Activated CD8-positive, alpha-beta T cell treated with anti-CD3 and anti-CD28 coated beads, Interleukin-2, amount 10 ng/mL, durations not matched to agents 7 days and 5 days (primary cell): Measurements from ENCODE around the gene CTAGE8. TPM values are rescaled to one million over a fixed set of nuclear protein-coding genes. Genes with fewer than 3 reads are reported as not detected.
A peak's percentile ranks its signal among the peaks of the same experiment; 100 is the strongest.
"Not testable (repeated sequence)": the region's sequence is repeated elsewhere in the genome, so short reads cannot be mapped to it uniquely, and the experiment has no call there.

Experiments
- ATAC-seq: fragments of 150-1000 bp; cut with Tn5 transposase; one replicate; pipeline ENCODE4 v1.10.0; 2021; ENCODE audit warnings: moderate library complexity
- CTCF ChIA-PET: fragments of 350-600 bp; sonication (Branson Sonifier 250); formaldehyde crosslinking; loops from one replicate; lab custom pipeline; 2021; ENCODE audit warnings: antibody characterized with exemption; lab: Charles Lee
- POLR2A ChIA-PET: fragments of 350-600 bp; sonication (Branson Sonifier 250); formaldehyde crosslinking; loops from one replicate; lab custom pipeline; 2021; ENCODE audit warnings: antibody characterized with exemption; lab: Charles Lee
- DNase-seq: peaks from one replicate; pipeline ENCODE4 v3.0.0-alpha.2; 2020
- H3K27ac Mint-ChIP-seq: one replicate; pipeline ENCODE4 v1.8.0; 2021; ENCODE audit warnings: mild to moderate bottlenecking, mixed read lengths
- H3K27me3 Mint-ChIP-seq: one replicate; pipeline ENCODE4 v1.8.0; 2021; ENCODE audit warnings: low read depth, mixed read lengths
- H3K36me3 Mint-ChIP-seq: one replicate; pipeline ENCODE4 v1.8.0; 2021; ENCODE audit warnings: low read depth, mixed read lengths
- H3K4me1 Mint-ChIP-seq: one replicate; pipeline ENCODE4 v1.8.0; 2021; ENCODE audit warnings: low read depth, mixed read lengths
- H3K4me3 Mint-ChIP-seq: one replicate; pipeline ENCODE4 v1.8.0; 2021; ENCODE audit warnings: mild to moderate bottlenecking, mixed read lengths
- H3K9me3 Mint-ChIP-seq: one replicate; pipeline ENCODE4 v1.8.0; 2022; ENCODE audit warnings: mixed read lengths; ENCODE audit not compliant: insufficient read depth
- total RNA-seq, 2 experiments: library from RNA; stranded (reverse); gene quantifications; one replicate each; pipeline ENCODE4 v1.2.3, GENCODE V29; 2021

Gene CTAGE8
- total RNA-seq, 2 experiments from 2014 or later: 2.2 TPM

DNA sequence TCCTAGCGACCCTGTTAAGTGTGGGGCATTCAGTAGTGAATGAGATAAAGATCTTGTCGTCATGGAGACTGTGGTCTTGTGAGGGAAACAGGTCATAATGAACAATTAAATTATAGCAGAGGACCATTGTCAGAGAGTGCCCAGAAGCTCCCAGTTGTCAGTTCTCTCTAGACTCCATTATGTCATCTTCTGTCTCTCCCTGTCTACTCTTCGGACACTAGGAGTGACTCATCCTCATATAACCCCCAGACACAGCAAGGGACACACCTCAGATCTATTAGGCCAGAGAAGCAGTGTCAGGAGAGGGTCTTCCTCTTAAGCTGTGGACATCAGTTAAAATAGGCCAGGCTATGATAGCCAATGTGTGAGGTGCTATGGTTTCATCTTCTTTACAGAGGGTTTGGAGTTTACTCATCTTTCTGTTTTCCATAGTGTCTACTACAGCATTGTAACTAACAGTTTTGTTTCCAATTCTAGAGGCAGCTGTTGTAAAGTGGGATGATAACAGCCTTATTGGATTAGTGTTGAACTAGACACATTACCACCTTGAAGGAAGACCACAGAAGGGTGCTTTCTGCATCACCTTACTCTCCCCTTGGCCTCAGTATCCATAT, 18.2 kb upstream of the CTAGE8 start:
- H3K36me3 Mint-ChIP-seq, H3K27me3 Mint-ChIP-seq, DNase-seq, H3K9me3 Mint-ChIP-seq, H3K4me3 Mint-ChIP-seq, H3K27ac Mint-ChIP-seq, POLR2A ChIA-PET, CTCF ChIA-PET, H3K4me1 Mint-ChIP-seq: not testable (repeated sequence)
- ATAC-seq: peak; percentile 46

DNA sequence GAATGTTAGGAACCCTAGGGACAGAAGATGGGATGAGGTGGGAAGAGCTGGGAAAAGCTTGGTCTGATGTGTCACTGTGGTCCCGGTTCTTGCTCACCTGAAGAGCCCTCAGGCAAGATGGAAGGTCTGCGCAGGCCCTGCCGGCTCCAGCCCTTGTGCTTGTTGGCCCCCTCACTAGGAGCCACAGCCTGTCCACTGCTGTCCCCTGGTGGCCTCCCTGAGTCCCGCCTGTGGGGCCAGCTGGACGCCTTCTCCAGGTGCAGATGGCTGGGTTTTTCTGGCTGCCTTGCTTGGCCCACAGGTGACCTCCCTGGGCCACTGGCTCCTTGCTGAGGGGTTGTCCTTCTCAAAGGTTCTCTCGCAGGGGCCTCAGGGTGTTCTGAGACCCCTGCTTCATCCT, 14.6 kb upstream of the CTAGE8 start:
- CTCF ChIA-PET, POLR2A ChIA-PET, H3K27ac Mint-ChIP-seq, H3K4me1 Mint-ChIP-seq, H3K9me3 Mint-ChIP-seq, H3K36me3 Mint-ChIP-seq, H3K27me3 Mint-ChIP-seq, H3K4me3 Mint-ChIP-seq, DNase-seq, ATAC-seq: not testable (repeated sequence)

GRCh38 chr7:144282490-144282889, 13.4 kb upstream of the CTAGE8 start:
- H3K27me3 Mint-ChIP-seq, POLR2A ChIA-PET, DNase-seq, ATAC-seq, H3K27ac Mint-ChIP-seq, CTCF ChIA-PET, H3K9me3 Mint-ChIP-seq, H3K36me3 Mint-ChIP-seq, H3K4me1 Mint-ChIP-seq, H3K4me3 Mint-ChIP-seq: not testable (repeated sequence)

DNA sequence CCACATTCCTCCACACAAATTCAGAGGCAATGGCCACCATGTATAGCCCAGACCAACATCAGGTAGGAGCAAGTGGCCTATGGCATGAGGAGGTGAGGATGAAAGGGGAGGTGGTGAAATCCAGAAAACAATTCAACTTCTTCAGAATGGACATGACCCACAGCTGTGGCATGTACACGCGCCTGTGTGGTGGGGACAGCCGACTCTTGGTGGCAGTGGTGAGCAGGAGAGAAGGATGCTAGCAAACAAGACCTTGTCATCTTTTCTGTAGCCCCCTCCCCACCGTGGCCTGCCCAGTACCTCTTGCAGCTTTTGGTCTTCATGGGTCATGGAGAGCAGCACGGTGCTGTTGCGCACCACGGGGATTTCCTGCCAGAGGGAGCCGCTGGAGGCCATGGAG, 12.9 kb upstream of the CTAGE8 start:
- ATAC-seq, H3K27ac Mint-ChIP-seq, H3K4me3 Mint-ChIP-seq, H3K4me1 Mint-ChIP-seq, H3K9me3 Mint-ChIP-seq, H3K36me3 Mint-ChIP-seq, H3K27me3 Mint-ChIP-seq, CTCF ChIA-PET, DNase-seq, POLR2A ChIA-PET: not testable (repeated sequence)

DNA sequence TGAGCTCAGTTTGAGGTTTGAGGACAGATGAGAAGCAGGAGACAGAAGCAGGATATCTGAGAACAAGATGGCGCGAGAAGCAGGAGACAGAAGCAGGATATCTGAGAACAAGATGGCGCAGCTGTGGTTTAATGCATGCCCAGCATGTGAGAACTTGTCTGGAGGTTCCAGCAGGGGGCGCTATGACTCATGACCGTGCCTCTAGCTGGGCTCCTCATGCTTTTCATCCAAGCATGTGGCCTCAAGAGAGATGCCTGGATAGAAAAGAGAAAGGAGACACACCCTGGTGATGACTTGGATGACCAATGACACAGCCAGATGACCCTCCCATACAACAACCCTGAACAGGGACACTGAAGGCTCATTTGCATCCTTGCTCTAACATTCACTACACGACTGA, 10.9 kb upstream of the CTAGE8 start:
- POLR2A ChIA-PET: not testable (repeated sequence)

GRCh38 chr7:144275281-144275680, 6.2 kb upstream of the CTAGE8 start:
- POLR2A ChIA-PET, H3K27ac Mint-ChIP-seq, CTCF ChIA-PET, H3K27me3 Mint-ChIP-seq, H3K36me3 Mint-ChIP-seq, DNase-seq, H3K4me3 Mint-ChIP-seq, ATAC-seq, H3K4me1 Mint-ChIP-seq, H3K9me3 Mint-ChIP-seq: not testable (repeated sequence)

More for the DNA sequence above, 10.9 kb upstream of the CTAGE8 start:
- H3K4me3 Mint-ChIP-seq, ATAC-seq, H3K9me3 Mint-ChIP-seq, H3K27me3 Mint-ChIP-seq, H3K36me3 Mint-ChIP-seq, DNase-seq, CTCF ChIA-PET, H3K4me1 Mint-ChIP-seq, H3K27ac Mint-ChIP-seq: not testable (repeated sequence)

- CTCF ChIA-PET, H3K36me3 Mint-ChIP-seq, H3K27ac Mint-ChIP-seq, POLR2A ChIA-PET, ATAC-seq, H3K27me3 Mint-ChIP-seq, H3K4me3 Mint-ChIP-seq, H3K4me1 Mint-ChIP-seq, H3K9me3 Mint-ChIP-seq, DNase-seq: not testable (repeated sequence)
Observed at GRCh38 chr7:144264692-144265091, 4.4 kb downstream of the CTAGE8 start, which contains the start of gene OR2A7. OR2A7 (minus strand) TSS chr7:144264792; CDS start chr7:144259628, 5,164 bp downstream.

- POLR2A ChIA-PET, H3K27me3 Mint-ChIP-seq, H3K9me3 Mint-ChIP-seq, H3K4me3 Mint-ChIP-seq, H3K27ac Mint-ChIP-seq, ATAC-seq, CTCF ChIA-PET, H3K4me1 Mint-ChIP-seq, DNase-seq, H3K36me3 Mint-ChIP-seq: not testable (repeated sequence)
Observed at GRCh38 chr7:144262128-144262527, 7.0 kb downstream of the CTAGE8 start.

DNA sequence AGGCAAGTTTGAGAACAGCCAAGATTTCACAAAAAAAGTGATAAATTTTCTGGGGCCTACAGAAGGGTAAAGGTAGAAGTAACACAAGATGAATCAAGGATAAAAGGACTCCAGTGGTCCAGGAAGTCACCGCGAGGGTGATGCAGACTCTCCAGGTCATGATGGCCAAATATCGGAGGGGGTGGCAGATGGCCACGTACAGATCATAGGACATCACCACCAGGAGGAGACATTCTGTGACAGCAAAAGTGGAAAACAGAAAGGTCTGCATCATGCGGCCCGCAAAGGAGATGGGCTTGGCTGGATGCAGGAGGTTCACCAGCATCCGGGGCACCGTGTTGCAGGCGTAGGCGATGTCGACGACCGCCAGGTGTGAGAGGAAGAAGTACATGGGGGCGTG, 10.0 kb downstream of the CTAGE8 start:
- CTCF ChIA-PET, DNase-seq, ATAC-seq, H3K27me3 Mint-ChIP-seq, H3K27ac Mint-ChIP-seq, POLR2A ChIA-PET, H3K4me3 Mint-ChIP-seq, H3K9me3 Mint-ChIP-seq, H3K4me1 Mint-ChIP-seq, H3K36me3 Mint-ChIP-seq: not testable (repeated sequence)

DNA sequence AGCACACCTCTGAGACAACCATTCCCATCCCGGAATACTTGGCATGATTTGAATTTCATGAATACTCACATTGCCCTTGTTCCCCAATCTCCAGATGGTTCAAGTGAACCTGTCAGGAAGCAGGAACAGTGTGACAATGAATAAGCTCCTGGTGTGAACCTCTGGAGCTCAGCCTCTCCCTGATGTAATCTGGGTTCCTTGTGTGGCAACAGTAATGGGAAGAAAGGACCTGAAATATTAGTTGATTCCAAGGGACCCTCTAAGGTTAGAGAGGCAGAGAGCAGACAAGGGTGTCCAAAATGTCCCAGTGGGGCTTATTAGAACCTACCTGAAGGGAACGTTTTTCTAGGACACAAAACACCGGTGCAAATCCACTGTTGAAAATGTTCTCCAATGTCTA, 13.0 kb downstream of the CTAGE8 start:
- ATAC-seq: no peak
- Mint-ChIP-seq H3K27ac (no peak overlapping the region), H3K4me3 (no peak overlapping the region), H3K36me3 (no peaks in the 10 kb centered on the region), H3K9me3 (no peaks in the 10 kb centered on the region), H3K27me3 (no peaks in the 10 kb centered on the region), H3K4me1 (no peaks in the 10 kb centered on the region)
- DNase-seq: no peak
- POLR2A ChIA-PET: no interaction called here
- CTCF ChIA-PET: no interaction called here

DNA sequence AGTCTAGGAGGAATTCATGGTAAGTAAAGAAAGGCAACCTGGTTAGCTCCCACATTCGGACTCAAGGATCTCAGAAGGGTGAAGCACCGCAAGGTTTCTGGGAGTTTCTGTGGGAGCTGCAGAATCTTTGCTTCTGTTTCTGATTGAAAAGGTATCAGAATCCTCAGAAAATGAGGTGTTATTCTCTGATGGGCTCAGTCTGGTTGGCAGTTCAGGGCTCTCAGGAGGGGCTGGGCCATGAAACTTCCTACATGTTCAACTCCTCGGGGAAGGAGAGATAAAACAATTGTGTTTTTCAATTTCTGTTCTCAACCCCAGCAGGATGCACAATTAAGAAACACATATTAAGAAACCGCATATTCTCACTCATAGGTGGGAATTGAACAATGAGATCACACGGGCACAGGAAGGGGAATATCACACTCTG, 13.6 kb downstream of the CTAGE8 start:
- H3K4me1 Mint-ChIP-seq: no peaks in the 10 kb centered on the region
- no peaks in the 10 kb centered on the region for H3K9me3 Mint-ChIP-seq
- ATAC-seq (no peak), DNase-seq (no peak)
- no peaks in the 10 kb centered on the region for H3K36me3 Mint-ChIP-seq
- ChIA-PET CTCF (no interaction called here), POLR2A (no interaction called here)
- no peaks in the 10 kb centered on the region for H3K27me3 Mint-ChIP-seq
- no peak overlapping the region for H3K4me3 Mint-ChIP-seq
- H3K27ac Mint-ChIP-seq: no peak overlapping the region

DNA sequence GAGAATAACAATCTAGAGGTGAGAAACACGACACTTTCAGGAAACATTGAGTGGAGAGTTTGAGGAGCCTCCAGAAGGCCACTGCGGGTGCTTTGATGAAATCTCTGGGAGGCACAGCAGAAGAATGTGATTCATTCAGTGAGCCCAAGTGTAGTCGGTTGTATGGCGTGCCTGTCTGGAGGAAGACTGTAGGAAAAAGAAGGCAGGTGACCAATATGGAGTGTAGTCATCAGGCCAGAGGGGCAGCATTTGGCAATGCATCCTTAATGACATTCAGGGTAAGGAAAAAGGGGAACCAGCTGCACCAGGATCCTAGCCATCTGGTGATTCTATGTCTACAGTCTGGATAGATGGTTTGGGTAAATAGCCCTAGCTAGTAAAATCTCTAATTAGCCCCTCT, 16.8 kb downstream of the CTAGE8 start:
- H3K36me3 Mint-ChIP-seq, H3K27me3 Mint-ChIP-seq, H3K27ac Mint-ChIP-seq, POLR2A ChIA-PET, H3K4me1 Mint-ChIP-seq, H3K9me3 Mint-ChIP-seq, H3K4me3 Mint-ChIP-seq, DNase-seq, ATAC-seq, CTCF ChIA-PET: not testable (repeated sequence)
